Sigmoid colon (tissue), 3 donors: ENCODE data around the gene UBFD1.

Source experiments
- CTCF ChIP-seq, 4 experiments: fragments of 450-650 bp in 3 of 4; fragments of 200-600 bp in 1 of 4; IDR thresholded peaks; one replicate each; pipeline ENCODE4 v1.5.1; 2016 to 2019; ENCODE audit warnings: antibody characterized with exemption in 4 of 4, mild to moderate bottlenecking in 3 of 4, moderate library complexity in 2 of 4
- POLR2A ChIP-seq, 2 donors: fragments of 450-650 bp; IDR thresholded peaks; one replicate each; pipeline ENCODE4 v1.6.1; 2016; ENCODE audit warnings: antibody characterized with exemption in 2 of 2, mild to moderate bottlenecking in 2 of 2, moderate library complexity in 2 of 2

- TF ChIP-seq CTCF (IDR thresholded peaks at IDR 0.05) (no peak), POLR2A (IDR thresholded peaks at IDR 0.05) (no peak)
These were observed 54.4 kb downstream of the UBFD1 start for GRCh38 chr16:23611936-23612335.
